GM21529 (cell line): ENCODE data around the gene RCSD1.

Experiments
- ATAC-seq: cut with Tn5 transposase; IDR thresholded peaks from one replicate; pipeline ENCODE4 v1.9.1; 2021; ENCODE audit not compliant: unreplicated experiment

RCSD1 gene

GRCh38 chr1:167683226-167683625, 53.2 kb downstream of the RCSD1 start:
- no peak for ATAC-seq

DNA sequence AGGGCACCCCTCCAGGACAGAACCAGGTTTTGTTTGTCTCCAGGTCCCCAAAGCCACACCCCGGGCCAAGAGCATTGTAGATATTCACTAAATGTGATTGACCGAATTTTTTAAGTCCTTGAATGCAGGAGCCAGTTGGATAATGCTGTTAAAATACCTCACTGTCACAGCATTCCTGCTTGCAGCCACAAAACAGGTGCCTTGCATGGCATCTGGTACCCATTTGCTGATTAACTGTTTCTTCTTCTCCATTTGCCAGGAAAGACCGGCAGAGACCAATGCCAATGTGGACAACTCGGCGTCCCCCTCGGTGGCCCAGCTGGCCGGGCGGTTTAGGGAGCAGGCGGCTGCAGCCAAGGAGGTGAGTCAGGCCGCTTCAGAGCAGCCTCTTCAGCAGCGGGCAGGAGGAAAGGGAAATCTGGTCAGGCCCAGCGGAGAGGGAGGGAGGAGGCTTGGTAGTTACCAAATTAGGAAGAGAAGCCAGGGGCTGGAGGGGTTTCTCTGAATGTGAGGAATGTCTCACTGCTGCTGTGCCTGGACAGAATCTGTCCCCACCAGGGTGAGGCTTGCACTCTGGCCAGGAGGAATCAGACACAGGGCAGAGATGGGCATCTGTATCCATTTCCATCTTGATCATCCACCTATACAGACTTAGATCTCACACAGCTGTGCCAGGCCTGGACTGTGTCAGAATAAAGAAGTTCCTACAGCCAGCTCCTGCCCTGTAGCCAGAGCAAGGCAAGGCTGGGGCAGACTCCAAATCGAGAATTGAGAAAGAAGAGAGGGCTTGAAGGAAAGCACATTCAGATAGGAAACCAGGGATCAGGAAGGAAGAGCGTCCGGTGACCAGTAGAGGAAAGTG, 53.8 kb downstream of the RCSD1 start:
- ATAC-seq = no peak

DNA sequence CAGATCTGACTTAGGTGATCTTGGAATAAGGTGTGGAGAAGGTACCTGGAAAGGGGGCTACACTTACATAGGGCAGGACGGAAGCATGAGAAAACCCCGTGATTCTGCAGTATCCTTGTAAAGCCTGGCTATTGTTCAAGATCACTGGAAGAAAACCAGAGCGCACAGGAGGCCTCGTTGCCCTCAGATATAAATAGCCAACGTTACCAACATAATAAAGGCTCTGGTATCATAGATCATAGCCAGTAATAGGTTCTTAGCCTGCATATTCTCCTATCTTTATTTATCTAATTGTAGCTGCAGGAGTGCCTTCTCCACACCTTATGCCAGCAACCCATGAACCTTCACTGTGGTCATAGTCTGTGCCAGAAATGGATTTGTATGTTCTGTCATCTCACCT, 55.8 kb downstream of the RCSD1 start:
- ATAC-seq = no peak

DNA sequence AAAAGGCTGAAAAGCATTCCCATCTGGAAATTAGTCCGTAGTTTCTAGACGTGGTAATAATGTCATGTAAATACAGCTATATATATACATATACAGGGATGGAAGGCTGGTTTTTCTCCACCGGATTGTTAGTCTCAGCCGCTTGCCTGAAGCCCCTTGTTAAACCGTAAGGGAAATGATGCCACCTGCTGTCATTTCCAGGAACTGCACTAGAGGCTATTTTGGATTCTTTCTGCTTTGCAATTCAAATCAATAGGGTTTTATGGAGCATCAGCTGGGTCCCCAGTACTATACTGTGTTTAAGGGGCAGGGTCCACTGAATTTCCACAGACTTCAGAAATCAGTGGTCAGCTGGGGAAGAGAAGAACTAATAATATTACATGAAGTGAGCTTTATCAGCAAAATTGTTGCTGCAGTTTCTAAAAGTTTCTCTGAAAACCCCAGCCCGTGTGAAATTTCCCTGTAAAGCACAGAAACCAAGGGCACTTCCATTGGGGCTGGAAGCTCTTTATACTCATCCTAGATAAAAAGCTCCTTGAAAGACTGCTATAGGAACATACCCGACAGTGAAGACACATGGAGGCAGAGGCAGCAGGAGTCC, 58.0 kb downstream of the RCSD1 start:
- no peak for ATAC-seq

DNA sequence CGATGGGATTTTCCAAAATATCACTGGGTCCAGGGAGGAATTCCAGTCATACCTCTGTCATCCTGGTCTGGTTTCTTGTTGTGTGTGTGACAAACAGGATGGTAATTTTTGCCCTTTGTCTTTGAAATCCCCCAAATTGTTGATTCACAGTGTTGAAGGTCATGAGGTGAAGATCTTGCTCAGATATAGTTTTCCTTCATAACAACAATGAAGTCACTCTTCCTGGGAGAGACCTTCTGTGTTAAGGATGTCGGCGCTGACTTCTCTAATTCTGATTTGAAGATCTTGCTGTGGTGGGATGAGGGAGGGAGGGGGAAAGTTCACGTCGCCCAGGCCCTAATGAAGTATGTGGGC, 59.5 kb downstream of the RCSD1 start:
- ATAC-seq = no peak

GRCh38 chr1:167690053-167690452, 60.0 kb downstream of the RCSD1 start:
- no peak for ATAC-seq

DNA sequence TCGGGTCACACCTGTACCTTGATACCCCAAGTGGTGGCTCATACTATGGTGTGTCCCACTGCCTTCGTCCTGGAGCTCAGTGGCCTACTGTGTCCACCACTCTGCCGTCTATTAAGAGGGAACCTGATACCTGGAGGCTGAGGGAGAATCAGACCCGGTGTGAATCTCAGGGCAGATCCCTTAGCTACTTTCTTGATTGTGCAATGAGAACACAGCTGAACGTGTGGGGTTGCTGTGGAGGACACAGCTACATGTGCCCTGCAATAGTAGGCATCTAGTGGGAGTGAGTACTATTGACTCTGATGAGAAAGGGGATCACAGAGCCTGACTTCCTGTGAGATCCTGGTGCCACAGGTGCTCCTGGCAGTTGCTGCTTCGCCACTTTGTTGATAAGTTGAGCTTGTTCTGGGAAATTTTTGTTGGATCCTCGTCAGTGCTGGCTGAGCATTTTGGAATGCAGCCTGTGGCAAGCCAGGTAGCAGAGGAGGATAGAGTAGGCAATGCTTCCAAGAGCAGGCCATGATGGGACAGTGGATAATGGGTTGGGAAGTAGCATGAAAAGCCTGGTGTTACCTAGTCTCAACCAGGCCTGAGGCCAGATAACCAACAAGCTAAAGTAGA, 63.5 kb downstream of the RCSD1 start:
- no peak for ATAC-seq

DNA sequence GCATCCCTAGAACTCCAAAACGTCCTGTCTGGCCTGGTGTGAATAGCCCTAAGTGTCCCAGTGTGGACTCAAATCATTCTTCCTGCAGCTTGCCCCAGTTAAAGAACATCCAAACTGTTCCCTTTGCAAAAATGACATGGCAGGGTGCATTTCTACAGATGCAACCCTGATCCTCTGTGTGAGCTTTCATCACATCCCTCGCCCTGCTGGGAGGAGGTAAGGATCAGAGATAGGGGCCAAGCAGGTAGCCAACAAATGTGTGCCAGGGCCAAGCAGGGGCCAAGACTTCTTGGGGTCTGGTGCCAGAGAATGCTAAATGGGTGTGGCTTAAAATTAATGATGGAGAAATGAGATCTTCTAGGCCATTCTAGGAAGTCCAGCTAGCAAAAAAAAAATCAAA, 64.7 kb downstream of the RCSD1 start:
- no peak for ATAC-seq

DNA sequence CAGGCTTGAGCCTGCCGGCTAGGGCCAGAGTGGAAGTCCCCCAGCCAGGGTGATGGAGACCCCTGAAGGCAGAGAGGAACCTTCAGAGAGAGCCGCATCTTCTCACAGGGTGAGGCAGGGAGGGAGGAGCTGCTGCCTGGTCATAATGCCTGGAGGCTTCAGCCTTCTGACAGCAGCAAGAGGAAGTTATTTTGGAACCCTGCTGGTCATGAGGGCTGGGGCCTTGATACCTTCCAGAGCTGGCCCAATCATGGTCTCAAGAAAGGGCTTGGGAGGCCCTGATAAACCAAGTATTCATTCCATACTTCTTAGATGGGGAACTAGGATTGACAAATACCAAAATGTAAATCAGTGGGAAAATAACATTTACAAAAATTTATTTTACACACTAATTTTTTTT, 65.1 kb downstream of the RCSD1 start:
- no peak for ATAC-seq

- no peak for ATAC-seq
These were observed 65.9 kb downstream of the RCSD1 start for GRCh38 chr1:167695756-167696561.

GRCh38 chr1:167697667-167698141, 67.7 kb downstream of the RCSD1 start:
- no peak for ATAC-seq

GRCh38 chr1:167698313-167698712, 68.3 kb downstream of the RCSD1 start:
- no peak for ATAC-seq

DNA sequence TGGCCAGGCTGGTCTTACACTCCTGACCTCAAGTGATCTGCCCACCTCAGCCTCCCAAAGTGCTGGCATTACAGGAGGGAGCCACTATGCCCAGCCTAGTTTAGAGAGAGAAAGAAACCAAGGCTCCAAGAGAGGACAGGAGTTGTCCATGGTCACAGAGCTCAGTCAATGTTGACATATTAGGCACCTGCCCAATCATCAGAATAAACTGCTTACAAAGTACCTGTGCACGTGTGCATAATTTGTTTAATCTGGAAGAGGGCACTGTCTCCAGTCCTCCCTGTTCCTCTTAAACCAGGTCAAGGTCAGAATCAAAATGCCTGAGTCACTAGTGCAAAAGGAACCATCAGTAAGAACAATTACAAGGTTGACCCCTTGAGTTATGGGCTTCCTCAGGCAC, 71.5 kb downstream of the RCSD1 start:
- ATAC-seq = no peak

DNA sequence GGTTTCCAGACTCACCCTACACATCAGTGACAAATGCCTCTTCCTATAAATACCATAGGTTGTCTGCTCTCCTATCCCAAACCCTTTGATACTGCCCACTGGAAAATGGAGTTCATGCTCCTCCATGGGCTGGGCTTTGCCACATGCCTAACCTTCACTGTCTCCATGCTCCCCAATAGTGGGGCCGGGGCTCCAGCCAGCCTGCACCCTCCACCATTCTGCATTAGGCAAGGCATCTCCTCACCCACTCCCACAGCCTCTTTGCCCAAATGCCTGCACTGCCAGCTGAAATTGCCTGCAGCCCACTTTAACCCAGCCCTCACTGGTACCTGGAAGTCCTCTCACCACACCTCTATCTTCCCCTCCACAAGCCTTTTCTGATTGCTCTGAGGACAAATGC, 73.5 kb downstream of the RCSD1 start:
- ATAC-seq = no peak

- ATAC-seq = no peak
These were observed 74.7 kb downstream of the RCSD1 start for GRCh38 chr1:167704715-167705114.

DNA sequence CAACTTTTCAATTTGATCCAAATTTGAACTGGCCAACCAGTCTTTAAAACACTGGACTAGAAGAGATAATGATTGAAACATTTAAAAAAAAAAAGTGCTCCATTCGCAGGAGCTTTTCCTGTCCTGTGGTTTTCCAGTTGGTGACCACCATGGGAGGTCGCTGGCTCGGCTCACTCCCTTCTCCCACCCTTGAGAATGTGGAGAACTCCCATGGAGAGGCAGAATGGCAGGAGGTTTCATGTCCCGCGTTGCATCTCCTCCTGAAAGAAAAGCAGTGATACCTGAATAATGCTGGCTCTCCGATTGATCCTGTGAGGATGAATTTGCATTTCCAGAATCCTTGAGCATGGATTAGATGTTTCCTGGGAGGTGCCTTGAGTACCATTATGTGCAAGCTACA, 75.2 kb downstream of the RCSD1 start:
- ATAC-seq = no peak

DNA sequence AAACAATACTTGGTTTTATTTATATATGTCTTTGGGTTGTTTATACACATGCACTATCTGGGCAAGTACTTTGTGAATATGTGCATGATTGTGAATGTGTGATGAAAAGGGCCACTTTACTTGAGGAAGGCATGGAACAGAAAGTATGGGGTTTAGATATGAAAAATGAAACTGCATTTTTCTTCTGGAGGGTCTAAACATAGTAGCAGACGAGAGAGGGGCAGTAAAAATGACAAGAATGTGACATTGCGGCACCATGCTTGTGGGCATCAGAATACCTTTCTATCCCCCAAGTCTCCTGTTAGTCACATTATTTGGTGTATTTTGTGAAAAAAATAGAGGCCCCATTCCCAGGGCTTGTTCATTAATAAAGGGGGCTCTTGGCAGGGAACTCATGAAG, 76.3 kb downstream of the RCSD1 start:
- no peak for ATAC-seq

DNA sequence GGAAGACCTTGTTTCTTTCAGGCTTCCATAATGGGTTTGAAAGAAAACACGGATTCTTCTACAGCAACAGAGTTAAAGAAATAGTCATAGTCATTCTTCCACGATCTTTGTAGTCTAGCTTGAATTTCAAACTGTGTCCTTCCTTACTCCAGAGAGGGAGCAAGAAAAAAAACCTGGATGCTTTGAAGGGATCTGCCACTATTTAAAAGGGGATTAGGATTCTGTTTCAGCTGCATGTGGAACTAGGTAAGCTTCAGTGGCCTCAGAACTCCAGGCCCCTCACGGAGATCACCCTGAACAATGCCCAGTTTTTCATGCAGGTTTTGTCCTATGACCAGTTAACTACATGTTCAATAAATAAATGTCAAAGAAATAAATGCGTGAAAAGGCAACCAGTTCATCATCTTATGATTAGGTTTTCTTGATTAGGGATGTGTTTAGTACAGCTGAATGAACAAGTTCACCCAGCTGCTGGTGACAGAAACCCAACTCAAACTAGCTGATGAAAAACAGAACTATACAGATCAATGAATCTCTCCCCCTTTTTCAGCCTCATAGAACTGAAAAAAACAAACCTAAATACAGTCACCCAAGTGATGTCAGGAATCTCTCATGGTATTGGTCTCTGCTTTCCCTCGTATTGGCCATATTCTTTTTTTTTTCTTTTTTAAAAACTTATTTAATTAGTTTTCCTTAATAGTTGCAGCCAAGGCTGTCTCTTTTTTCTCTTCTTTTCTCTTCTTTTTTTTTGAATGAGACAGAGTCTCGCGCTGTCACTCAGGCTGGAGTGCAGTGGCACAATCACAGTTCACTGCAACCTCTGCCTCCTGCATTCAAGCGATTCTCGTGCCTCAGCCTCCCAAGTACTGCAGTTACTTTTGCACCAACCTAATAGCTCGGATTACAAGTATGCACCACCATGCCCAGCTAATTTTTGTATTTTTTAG, 77.2 kb downstream of the RCSD1 start:
- peak; percentile 52 for ATAC-seq

GRCh38 chr1:167707942-167708341, 77.9 kb downstream of the RCSD1 start:
- ATAC-seq = no peak

GRCh38 chr1:167708940-167709389, 78.9 kb downstream of the RCSD1 start:
- peak; percentile 55 for ATAC-seq
